K562 treated with DMSO at 1 percent for 48 hours (cell line): ENCODE data around the gene FRMD7. TPM values are rescaled to one million over a fixed set of nuclear protein-coding genes. Genes with fewer than 3 reads are reported as not detected.

Experiments used
- total RNA-seq: library from RNA; unstranded; fragments of 300-600 nt; gene quantifications from 2 replicates; pipeline ENCODE4 v1.2.3, GENCODE V29; 2022; ENCODE audit warnings: low replicate concordance; ENCODE audit errors: extremely low read depth

Gene FRMD7, protein sequence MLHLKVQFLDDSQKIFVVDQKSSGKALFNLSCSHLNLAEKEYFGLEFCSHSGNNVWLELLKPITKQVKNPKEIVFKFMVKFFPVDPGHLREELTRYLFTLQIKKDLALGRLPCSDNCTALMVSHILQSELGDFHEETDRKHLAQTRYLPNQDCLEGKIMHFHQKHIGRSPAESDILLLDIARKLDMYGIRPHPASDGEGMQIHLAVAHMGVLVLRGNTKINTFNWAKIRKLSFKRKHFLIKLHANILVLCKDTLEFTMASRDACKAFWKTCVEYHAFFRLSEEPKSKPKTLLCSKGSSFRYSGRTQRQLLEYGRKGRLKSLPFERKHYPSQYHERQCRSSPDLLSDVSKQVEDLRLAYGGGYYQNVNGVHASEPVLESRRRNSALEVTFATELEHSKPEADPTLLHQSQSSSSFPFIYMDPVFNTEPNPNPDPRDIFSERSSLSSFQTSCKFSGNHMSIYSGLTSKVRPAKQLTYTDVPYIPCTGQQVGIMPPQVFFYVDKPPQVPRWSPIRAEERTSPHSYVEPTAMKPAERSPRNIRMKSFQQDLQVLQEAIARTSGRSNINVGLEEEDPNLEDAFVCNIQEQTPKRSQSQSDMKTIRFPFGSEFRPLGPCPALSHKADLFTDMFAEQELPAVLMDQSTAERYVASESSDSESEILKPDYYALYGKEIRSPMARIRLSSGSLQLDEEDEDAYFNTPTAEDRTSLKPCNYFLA
- total RNA-seq: not detected in 2 replicates

DNA sequence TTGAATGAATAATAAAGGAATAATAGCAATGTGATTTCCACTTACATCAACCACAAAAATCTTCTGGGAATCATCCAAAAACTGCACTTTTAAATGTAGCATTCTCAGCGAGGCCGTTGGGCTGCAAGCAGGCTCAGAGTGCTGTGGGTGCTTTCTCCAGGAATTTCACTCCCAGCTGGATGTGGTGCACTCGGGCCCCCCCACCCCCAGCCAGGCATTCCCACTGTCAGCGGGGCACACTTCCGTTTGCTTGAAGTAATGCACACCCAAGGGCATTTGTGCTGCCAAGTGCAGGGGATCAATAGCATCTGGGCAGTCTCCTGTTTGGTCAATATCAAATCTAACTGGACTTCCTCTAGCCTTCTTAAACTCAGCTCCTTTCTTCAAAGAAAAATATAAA is at the start of gene FRMD7:
Gene FRMD7, minus strand, starts transcription at position 278 of the 400 bp plus-strand sequence. Its CDS starts 176 bp downstream, at position 102.

Other genes starting within 250 kb of the FRMD7 start
- not detected in 2 replicates for gene STK26, start 104.7 kb downstream of the FRMD7 start, total RNA-seq
- gene RAP2C, start 91.4 kb upstream of the FRMD7 start, total RNA-seq: not detected in 2 replicates